ENCODE measurements around the gene PTCRA. TPM values are rescaled to one million over a fixed set of nuclear protein-coding genes. Genes with fewer than 3 reads are reported as not detected.

PTCRA gene
- total RNA-seq, 1 experiment from 2014 or later, result not detected

- no peak for DNase-seq (ENCODE audit: extremely low read depth, low read depth)
Measured at GRCh38 chr6:42968783-42969182, 52.9 kb downstream of the PTCRA start.

GRCh38 chr6:42969431-42969830 lies 53.6 kb downstream of the PTCRA start:
- no peak for DNase-seq (ENCODE audit: extremely low read depth, low read depth)

- DNase-seq (ENCODE audit: extremely low read depth, low read depth), result no peak
Measured at GRCh38 chr6:42969934-42970333, 54.1 kb downstream of the PTCRA start.

- DNase-seq (ENCODE audit: extremely low read depth, low read depth), result no peak
Measured at GRCh38 chr6:42970871-42971612, 55.2 kb downstream of the PTCRA start.

GRCh38 chr6:42971746-42972327 lies 56.0 kb downstream of the PTCRA start:
- no peak for DNase-seq (ENCODE audit: extremely low read depth, low read depth)

GRCh38 chr6:42973926-42974325 lies 58.1 kb downstream of the PTCRA start:
- no peak for DNase-seq (ENCODE audit: extremely low read depth, low read depth)

GRCh38 chr6:42974919-42975505 lies 59.2 kb downstream of the PTCRA start:
- no peak for DNase-seq (ENCODE audit: extremely low read depth, low read depth)

Other genes with a start within 250 kb of the PTCRA start
- not detected in 2 replicates for gene PRPH2, start 193.5 kb upstream of the PTCRA start, total RNA-seq (2014; rRNA removed; shearing (Covaris generic))
- gene TBCC, start 169.9 kb upstream of the PTCRA start, total RNA-seq (2014; rRNA removed; shearing (Covaris generic)), result 20.6 and 23.0 TPM in 2 replicates
- 7.1 and 7.3 TPM in 2 replicates for gene BICRAL, start 134.0 kb upstream of the PTCRA start, total RNA-seq (2014; rRNA removed; shearing (Covaris generic))
- gene RPL7L1, start 36.4 kb upstream of the PTCRA start, total RNA-seq (2014; rRNA removed; shearing (Covaris generic)), result 156 and 159 TPM in 2 replicates
- gene CNPY3, start 13.4 kb downstream of the PTCRA start, total RNA-seq (2014; rRNA removed; shearing (Covaris generic)), result 25.7 and 29.8 TPM in 2 replicates
- not detected in 2 replicates for gene GNMT, start 44.7 kb downstream of the PTCRA start, total RNA-seq (2014; rRNA removed; shearing (Covaris generic))
- gene PEX6, start 63.1 kb downstream of the PTCRA start, total RNA-seq (2014; rRNA removed; shearing (Covaris generic)), result 22.2 and 22.4 TPM in 2 replicates
- gene PPP2R5D, start 68.5 kb downstream of the PTCRA start, total RNA-seq (2014; rRNA removed; shearing (Covaris generic)), result 34.8 and 35.7 TPM in 2 replicates
- 38.0 and 45.9 TPM in 2 replicates for gene MEA1, start 97.9 kb downstream of the PTCRA start, total RNA-seq (2014; rRNA removed; shearing (Covaris generic))
- 30.6 and 32.4 TPM in 2 replicates for gene KLHDC3, start 98.2 kb downstream of the PTCRA start, total RNA-seq (2014; rRNA removed; shearing (Covaris generic))
- gene RRP36, start 105.6 kb downstream of the PTCRA start, total RNA-seq (2014; rRNA removed; shearing (Covaris generic)), result 45.6 and 53.3 TPM in 2 replicates
- 7.0 and 8.2 TPM in 2 replicates for gene CUL7, start 137.8 kb downstream of the PTCRA start, total RNA-seq (2014; rRNA removed; shearing (Covaris generic))
- gene MRPL2, start 143.4 kb downstream of the PTCRA start, total RNA-seq (2014; rRNA removed; shearing (Covaris generic)), result 24.6 and 38.1 TPM in 2 replicates
- gene KLC4, start 143.6 kb downstream of the PTCRA start, total RNA-seq (2014; rRNA removed; shearing (Covaris generic)), result 9.6 and 10.1 TPM in 2 replicates
- gene PTK7, start 160.3 kb downstream of the PTCRA start, total RNA-seq (2014; rRNA removed; shearing (Covaris generic)), result 1.2 and 1.3 TPM in 2 replicates

Measured in NCI-H460 (cell line).